Adrenal gland (tissue), 5 donors: ENCODE results near the gene NXPE3.

ENCODE experiments used
- CTCF ChIP-seq, 6 experiments: fragments of 450-650 bp in 4 of 6; fragments of 200-600 bp in 2 of 6; sonication (generic) in 1 of 6; IDR thresholded peaks; 1 replicate in 5 of 6; 2 replicates in 1 of 6; pipeline versions ENCODE4 v1.5.1 to v1.8.0; 2016 to 2021; ENCODE audit warnings: antibody characterized with exemption in 6 of 6, mild to moderate bottlenecking in 2 of 6, moderate library complexity in 1 of 6
- POLR2A ChIP-seq, 2 donors: fragments of 450-650 bp; IDR thresholded peaks; one replicate each; pipeline ENCODE4 v1.6.1; 2017; ENCODE audit warnings: antibody characterized with exemption in 2 of 2, mild to moderate bottlenecking in 2 of 2, moderate library complexity in 1 of 2
- donor health status: DM: no; HTN: no; CAD: no.

- TF ChIP-seq CTCF (IDR thresholded peaks at IDR 0.05) (no peak), POLR2A (IDR thresholded peaks at IDR 0.05) (no peak)
These were observed 61.1 kb downstream of the NXPE3 start for GRCh38 chr3:101840066-101840465.
